GM19193 (cell line): ENCODE measurements around the gene TEX36.

Source experiments
- POLR2A ChIP-seq: IDR thresholded peaks from 4 replicates; pipeline ENCODE4 v1.6.1; 2011; ENCODE audit not compliant: insufficient read depth, insufficient read length; ENCODE audit errors: extremely low read depth

Gene TEX36

GRCh38 chr10:125698481-125698998, 15.6 kb upstream of the TEX36 start:
- TF ChIP-seq POLR2A: no peak

GRCh38 chr10:125694883-125695282, 11.9 kb upstream of the TEX36 start:
- TF ChIP-seq POLR2A: no peak

- no peak for TF ChIP-seq POLR2A
Observed at GRCh38 chr10:125693524-125693847, 10.5 kb upstream of the TEX36 start.

- TF ChIP-seq POLR2A: no peak
Observed at GRCh38 chr10:125692601-125693523, 9.9 kb upstream of the TEX36 start.

- TF ChIP-seq POLR2A: no peak
Observed at GRCh38 chr10:125692196-125692595, 9.2 kb upstream of the TEX36 start.

GRCh38 chr10:125691160-125691981, 8.4 kb upstream of the TEX36 start:
- no peak for TF ChIP-seq POLR2A

- no peak for TF ChIP-seq POLR2A
Observed at GRCh38 chr10:125689955-125690569, 7.1 kb upstream of the TEX36 start.

- no peak for TF ChIP-seq POLR2A
Observed at GRCh38 chr10:125687507-125688185, 4.7 kb upstream of the TEX36 start.

- no peak for TF ChIP-seq POLR2A
Observed at GRCh38 chr10:125684581-125684980, 1.6 kb upstream of the TEX36 start.

GRCh38 chr10:125683821-125684220, 858 bp upstream of the TEX36 start:
- no peak for TF ChIP-seq POLR2A

GRCh38 chr10:125679436-125679835, 3.5 kb downstream of the TEX36 start:
- no peak for TF ChIP-seq POLR2A

- no peak for TF ChIP-seq POLR2A
Observed at GRCh38 chr10:125672884-125673283, 10.1 kb downstream of the TEX36 start.

- TF ChIP-seq POLR2A: no peak
Observed at GRCh38 chr10:125662584-125662983, 20.4 kb downstream of the TEX36 start.

- no peak for TF ChIP-seq POLR2A
Observed at GRCh38 chr10:125661941-125662515, 20.9 kb downstream of the TEX36 start.
